SIG-M5 treated with dmso at 0.1 percent for 504 hours (cell line): ENCODE results near the gene SMCO2.

Source experiments
- DNase-seq: peaks from one replicate; lab custom pipeline; 2025; ENCODE audit not compliant: unreplicated experiment; lab: John Stamatoyannopoulos, UW

Gene SMCO2

GRCh38 chr12:27549236-27549800 is 102.8 kb downstream of the SMCO2 start:
- peak; percentile 41 for DNase-seq

DNA sequence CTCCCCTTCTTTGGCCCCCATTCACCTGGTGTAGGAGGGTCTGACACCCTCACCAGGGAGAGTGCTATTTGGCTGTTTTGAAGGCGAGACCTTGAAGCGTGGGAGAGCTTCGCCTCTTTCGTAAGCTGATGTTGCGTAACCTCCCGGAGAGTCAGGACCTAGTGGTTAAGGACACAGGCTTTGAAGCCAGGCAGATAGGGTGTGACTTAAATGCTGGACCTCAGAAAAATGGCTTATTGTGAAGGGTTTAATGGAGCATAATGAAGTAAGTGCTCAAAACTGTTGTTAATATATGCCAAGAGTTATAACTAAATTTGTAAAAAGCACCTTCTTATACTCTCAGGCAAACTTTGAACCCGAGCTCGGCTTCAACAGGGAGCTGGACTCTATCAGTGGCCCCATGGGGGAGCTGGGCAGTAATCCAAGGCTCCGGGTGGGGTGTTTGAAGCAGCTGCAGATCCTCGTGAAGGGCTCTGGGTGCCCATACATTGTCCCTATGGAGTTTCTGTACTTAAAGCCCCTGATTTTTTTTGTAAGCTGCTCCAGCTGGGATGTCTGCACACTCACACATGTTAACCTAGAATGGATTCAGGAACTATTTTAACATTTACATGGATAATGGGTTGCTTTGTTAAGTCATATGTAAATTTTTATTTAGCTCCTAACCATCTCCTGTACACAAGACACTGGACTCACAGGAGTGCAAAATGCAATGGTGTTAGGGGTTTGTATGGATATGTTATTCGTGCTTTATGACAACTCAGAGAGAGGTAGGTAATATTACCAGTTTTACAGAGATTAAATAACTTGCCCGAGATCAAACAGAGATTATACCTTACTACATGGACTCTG is 103.5 kb downstream of the SMCO2 start:
- DNase-seq, result peak; percentile 78

DNA sequence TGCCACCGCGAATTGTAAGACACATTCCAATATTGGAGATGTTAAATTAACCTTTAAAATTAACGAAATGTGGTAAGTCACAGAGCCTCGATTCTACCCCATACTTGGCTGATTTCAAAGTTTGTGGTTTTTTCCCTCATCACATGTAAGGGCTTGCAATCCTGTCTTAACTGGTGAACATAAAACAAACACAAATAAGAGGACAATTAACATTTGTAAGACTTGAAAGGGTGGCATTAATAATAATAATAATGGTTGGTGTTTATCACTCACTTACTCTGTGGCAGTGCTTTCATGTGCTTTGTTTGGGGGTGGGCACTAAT is 104.1 kb downstream of the SMCO2 start:
- DNase-seq, result no peak

- no peak for DNase-seq
Measured at GRCh38 chr12:27551172-27551840, 104.8 kb downstream of the SMCO2 start.
